KOPT-K1 (cell line): ENCODE results near the gene PRMT1.
"Not testable (repeated sequence)": the region's sequence is repeated elsewhere in the genome, so short reads cannot be mapped to it uniquely, and the experiment has no call there.

Source experiments
- H3K27ac ChIP-seq: fragments of 200-600 bp; sonication (generic); 2 replicates; pipeline ENCODE4 v1.5.1; 2016; ENCODE audit warnings: antibody characterized with exemption, mild to moderate bottlenecking, low read depth, low read length; ENCODE audit not compliant: poor library complexity, severe bottlenecking
- H3K36me3 ChIP-seq: fragments of 200-600 bp; sonication (generic); 2 replicates; pipeline ENCODE4 v1.5.1; 2017; ENCODE audit warnings: antibody characterized with exemption, mild to moderate bottlenecking, low read length, moderate library complexity; ENCODE audit not compliant: insufficient read depth
- H3K9me3 ChIP-seq: fragments of 200-600 bp; sonication (generic); 2 replicates; pipeline ENCODE4 v1.5.1; 2017; ENCODE audit warnings: antibody characterized with exemption, low read length, mild to moderate bottlenecking; ENCODE audit not compliant: insufficient read depth, poor library complexity, severe bottlenecking

The PRMT1 gene

DNA sequence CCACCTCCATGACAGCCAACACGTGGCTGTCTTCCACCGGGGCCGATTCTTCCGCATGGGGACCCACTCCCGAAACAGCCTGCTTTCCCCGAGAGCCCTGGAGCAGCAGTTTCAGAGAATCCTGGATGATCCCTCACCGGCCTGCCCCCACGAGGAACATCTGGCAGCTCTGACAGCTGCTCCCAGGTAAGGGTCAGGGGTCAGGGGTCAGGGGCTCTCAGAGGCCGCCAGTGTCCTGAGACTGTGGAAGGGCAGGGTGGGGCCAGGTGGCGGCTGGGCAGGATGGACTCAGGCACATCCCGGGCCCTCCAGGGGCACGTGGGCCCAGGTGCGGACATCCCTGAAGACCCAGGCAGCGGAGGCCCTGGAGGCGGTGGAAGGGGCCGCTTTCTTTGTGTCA, 28.8 kb downstream of the PRMT1 start:
- Histone ChIP-seq H3K27ac (no peak overlapping the region), H3K9me3 (no peaks in the 10 kb centered on the region), H3K36me3 (no peaks in the 10 kb centered on the region)

DNA sequence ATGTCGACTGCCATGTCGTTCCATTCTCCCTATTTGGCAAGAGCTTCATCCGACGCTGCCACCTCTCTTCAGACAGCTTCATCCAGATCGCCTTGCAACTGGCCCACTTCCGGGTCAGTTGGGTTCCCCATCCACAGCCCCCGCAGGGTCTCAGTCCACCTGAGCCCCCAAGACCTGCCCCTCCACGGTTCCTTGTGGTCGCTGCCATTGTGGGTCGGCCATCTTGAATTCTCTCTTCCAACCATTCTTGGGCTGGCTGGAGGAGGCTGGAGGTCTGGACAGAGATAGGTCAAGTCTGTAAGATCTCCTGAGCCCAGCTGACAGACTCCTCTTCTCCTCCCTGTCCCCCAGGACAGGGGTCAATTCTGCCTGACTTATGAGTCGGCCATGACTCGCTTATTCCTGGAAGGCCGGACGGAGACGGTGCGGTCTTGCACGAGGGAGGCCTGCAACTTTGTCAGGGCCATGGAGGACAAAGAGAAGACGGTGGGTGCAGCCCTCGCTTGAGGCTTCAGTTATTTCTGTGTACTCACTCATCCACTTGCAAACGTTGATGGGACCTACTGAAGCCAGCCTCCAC, 33.4 kb downstream of the PRMT1 start:
- H3K9me3 ChIP-seq: no peaks in the 10 kb centered on the region
- no peak overlapping the region for H3K27ac ChIP-seq
- H3K36me3 ChIP-seq: no peaks in the 10 kb centered on the region

DNA sequence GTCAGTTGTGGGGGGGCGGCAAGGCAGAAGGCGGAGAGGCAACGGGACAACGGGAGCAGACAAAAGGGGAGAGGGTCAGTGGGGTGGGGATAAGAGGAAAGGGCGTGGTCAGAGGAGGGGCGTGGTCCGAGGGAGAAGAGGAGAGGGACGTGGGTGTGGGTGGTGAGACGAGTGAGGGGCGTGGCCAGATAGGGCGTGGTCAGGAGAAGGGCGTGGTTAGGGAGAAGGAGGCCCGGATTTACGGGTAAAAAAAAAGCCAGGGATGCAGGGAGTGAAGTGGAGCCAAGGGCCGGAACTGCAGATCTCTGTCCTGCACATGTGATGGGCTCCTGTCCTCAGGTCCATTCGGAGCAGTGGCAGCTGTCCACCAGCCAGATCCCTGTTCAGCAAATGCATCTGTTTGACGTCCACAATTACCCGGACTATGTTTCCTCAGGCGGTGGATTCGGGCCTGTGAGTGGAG, 35.4 kb downstream of the PRMT1 start:
- no peaks in the 10 kb centered on the region for H3K36me3 ChIP-seq
- H3K27ac ChIP-seq: no peak overlapping the region
- no peaks in the 10 kb centered on the region for H3K9me3 ChIP-seq

DNA sequence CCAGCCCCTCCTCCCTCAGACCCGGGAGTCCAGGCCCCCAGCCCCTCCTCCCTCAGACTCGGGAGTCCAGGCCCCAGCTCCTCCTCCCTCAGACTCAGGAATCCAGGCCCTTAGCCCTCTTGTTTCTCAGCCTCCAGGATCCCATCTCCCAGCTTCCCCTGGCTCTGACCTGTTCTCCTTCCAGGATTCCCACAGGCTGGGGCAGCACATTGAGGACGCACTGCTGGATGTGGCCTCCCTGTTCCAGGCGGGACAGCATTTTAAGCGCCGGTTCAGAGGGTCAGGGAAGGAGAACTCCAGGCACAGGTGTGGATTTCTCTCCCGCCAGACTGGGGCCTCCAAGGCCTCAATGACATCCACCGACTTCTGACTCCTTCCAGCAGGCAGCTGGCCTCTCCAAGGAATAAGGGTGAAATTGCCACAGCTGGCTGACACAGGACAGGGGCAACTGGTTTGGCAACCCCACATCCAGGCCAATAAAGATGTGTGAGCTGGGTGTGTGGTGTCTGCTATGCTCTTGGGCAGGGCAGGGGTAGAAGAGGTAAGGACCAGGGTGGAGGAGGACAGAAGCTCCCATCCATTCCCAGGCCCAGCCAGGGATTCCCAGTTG, 36.3 kb downstream of the PRMT1 start:
- Histone ChIP-seq H3K27ac (no peak overlapping the region), H3K9me3 (no peaks in the 10 kb centered on the region), H3K36me3 (no peaks in the 10 kb centered on the region)

DNA sequence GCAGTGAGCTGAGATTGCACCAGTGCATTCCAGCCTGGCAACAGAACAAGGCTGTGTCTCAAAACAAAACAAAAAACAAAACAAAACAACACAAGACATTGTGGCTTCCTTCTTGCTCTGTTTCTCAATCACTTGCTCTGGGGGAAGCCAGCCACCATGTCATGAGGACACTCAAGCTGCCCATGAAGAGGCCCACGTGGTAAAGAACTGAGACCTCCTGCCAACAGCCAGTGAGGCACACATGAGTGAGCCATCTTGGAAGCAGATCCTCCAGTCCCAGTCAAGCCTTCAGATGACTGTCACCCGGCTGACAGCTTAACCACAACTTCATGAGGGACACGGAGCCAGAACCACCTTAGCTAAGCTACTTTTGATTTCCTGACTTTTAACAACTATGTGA, 39.1 kb downstream of the PRMT1 start:
- H3K27ac ChIP-seq: no peak overlapping the region
- no peaks in the 10 kb centered on the region for H3K36me3 ChIP-seq

DNA sequence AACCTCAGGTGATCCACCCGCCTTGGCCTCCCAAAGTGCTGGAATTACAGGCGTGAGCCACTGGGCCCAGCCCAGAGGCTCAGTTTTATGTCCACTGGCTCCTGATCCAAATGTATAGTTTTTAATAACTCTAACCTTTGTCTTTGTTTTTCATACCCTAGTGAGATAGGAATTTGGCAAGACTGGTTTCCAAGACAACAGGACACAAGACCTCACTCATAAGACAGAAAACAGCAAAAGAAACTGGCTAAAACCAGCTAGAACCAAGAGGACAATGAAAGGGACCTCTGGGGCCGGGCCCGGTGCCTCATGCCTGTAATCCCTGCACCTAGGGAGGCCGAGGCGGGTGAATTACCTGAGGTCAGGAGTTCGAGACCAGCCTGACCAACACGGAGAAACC, 41.4 kb downstream of the PRMT1 start:
- H3K9me3 ChIP-seq: no peaks in the 10 kb centered on the region
- H3K27ac ChIP-seq: no peak overlapping the region

More for the DNA sequence above, 39.1 kb downstream of the PRMT1 start:
- no peaks in the 10 kb centered on the region for H3K9me3 ChIP-seq

DNA sequence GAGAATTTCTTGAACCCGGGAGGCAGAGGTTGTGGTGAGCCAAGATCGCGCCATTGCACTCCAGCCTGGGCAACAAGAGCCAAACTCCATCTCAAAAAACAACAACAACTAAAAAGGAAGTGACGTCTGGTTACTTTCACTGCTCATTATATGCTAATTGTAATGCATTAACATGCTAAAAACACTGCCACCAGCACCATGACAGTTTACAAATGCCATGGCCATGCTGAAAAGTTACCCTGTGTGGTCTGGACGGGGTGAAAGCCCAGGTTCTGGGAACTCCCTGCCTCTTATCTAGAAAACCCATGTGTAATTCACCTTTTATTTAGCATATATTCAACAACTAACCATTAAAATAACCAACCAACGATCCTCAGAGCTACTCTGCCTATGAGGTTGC, 41.9 kb downstream of the PRMT1 start:
- Histone ChIP-seq H3K36me3 (no peaks in the 10 kb centered on the region), H3K9me3 (no peaks in the 10 kb centered on the region), H3K27ac (no peak overlapping the region)

More for the DNA sequence above, 41.4 kb downstream of the PRMT1 start:
- H3K36me3 ChIP-seq: no peaks in the 10 kb centered on the region

DNA sequence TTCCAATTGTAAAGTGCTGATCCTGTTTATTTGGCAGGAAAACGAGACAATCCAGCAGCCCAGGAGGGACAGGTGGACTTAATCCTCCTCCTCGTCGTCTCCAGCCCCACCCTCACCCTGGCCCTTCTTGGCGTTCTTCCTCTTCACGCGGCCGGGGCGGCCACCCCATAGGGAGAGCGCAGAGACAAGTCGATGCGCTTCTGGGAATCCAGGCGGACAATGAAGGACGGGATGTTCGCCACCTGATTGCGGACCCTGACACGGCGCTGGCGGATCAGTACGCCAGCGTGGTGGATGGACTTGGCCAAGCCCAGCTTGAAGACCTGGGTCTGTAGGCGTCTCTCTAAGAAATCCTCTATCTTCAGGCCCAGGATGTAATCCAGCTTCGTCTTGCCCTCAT, 42.3 kb downstream of the PRMT1 start:
- not testable (repeated sequence) for H3K36me3 ChIP-seq, H3K27ac ChIP-seq, H3K9me3 ChIP-seq

DNA sequence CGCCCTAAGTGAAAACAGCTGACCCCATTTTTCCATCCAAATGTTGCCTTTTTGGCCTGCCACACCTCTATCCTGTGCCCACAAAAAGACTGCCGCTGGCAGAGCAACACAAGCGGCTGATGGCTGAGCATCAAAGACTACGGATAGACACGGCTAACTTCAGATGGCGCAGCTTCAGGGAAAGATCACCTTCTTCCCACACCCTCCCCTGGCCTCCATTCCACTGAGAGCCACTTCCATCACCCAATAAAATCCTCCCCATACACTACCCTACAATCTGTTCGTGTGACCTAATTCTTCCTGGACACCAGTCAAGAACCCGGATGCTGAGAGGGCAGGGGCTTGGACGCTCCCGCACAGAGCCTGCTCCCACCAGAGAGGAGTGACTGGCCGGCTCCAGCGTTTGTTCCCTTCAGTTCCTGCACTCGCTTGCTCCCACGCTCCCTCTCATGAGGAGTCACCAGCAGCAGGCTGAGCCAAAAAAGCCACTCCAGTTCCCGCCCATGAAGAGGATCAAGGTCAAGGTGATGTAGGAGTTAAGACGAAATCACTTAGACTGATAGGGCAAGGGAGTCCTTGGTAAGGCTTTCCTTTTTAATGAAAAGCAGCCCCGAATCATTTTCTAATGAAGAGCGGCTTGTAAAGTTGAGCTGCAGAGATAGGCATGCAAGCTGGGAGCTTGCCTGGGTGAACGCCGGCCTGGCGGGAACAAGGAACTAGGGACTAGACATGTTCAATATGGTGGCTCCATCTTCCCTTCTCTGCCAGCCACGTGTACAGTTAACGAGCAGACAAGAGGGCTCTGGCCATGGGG, 50.4 kb downstream of the PRMT1 start:
- Histone ChIP-seq H3K9me3 (no peaks in the 10 kb centered on the region), H3K27ac (no peak overlapping the region), H3K36me3 (no peaks in the 10 kb centered on the region)

DNA sequence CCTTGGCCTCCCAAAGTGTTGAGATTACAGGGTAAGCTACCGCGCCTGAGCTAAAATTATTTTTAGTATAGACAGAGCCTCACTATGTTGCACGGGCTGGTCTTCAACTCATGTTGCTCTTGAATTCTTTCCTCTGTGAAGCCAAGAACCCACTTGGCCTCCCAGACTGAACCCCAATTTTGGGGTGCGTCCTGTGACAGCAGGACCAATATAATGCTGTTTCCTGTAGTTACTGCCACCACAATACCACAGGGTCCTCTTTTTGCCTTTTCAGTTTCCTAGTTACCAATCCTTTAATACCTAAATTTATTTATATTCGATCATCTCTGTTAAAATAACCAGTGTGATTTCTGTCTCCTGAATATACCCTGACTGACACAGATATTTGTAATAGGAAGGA, 53.1 kb downstream of the PRMT1 start:
- Histone ChIP-seq H3K36me3 (no peaks in the 10 kb centered on the region), H3K27ac (no peak overlapping the region), H3K9me3 (no peaks in the 10 kb centered on the region)
